Measurements from ENCODE around the gene ADRM1. TPM values are rescaled to one million over a fixed set of nuclear protein-coding genes. Genes with fewer than 3 reads are reported as not detected.

The ADRM1 gene
- total RNA-seq, 2 experiments from 2014 or later, result 87.0 to 128 TPM

DNA sequence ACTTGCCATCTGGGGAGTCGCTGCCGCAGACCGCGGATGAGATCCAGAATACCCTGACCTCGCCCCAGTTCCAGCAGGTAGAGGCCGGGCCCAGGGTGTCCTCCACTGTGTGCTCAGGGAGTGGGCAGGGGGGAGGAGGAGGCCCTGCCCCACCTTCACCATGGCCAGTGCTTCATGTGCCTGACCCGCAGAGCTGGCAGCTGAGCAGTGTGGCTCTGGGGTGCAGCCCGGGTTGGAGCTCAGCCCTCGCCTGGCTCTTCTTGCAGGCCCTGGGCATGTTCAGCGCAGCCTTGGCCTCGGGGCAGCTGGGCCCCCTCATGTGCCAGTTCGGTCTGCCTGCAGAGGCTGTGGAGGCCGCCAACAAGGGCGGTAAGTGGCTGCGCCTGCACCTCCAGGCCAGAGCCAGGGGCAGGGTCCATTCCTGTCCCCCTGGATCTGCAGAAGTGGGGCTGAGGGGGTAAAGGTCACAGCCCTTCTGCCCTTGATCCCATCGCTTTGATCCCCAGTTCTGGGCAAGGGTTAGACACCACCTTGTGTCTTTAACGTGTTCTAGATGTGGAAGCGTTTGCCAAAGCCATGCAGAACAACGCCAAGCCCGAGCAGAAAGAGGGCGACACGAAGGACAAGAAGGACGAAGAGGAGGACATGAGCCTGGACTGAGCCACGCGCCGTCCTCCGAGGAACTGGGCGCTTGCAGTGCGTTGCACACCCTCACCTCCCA, 5.5 kb downstream of the ADRM1 start:
- TF ChIP-seq, protein P1, sequence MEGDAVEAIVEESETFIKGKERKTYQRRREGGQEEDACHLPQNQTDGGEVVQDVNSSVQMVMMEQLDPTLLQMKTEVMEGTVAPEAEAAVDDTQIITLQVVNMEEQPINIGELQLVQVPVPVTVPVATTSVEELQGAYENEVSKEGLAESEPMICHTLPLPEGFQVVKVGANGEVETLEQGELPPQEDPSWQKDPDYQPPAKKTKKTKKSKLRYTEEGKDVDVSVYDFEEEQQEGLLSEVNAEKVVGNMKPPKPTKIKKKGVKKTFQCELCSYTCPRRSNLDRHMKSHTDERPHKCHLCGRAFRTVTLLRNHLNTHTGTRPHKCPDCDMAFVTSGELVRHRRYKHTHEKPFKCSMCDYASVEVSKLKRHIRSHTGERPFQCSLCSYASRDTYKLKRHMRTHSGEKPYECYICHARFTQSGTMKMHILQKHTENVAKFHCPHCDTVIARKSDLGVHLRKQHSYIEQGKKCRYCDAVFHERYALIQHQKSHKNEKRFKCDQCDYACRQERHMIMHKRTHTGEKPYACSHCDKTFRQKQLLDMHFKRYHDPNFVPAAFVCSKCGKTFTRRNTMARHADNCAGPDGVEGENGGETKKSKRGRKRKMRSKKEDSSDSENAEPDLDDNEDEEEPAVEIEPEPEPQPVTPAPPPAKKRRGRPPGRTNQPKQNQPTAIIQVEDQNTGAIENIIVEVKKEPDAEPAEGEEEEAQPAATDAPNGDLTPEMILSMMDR (conservative IDR thresholded peaks at IDR 0.05; ENCODE audit: low read length), result no peak
- TF ChIP-seq EZH2phosphoT487 (IDR thresholded peaks at IDR 0.05; ENCODE audit: borderline replicate concordance, low read depth, low read length), result no peak
- POLR2A ChIA-PET, result no interaction called here
- H3K36me3 ChIP-seq (ENCODE audit: insufficient read depth, low read length), result peaks cover 82% of the 10 kb centered on the region
- CTCF ChIA-PET (ENCODE audit: unreplicated experiment), result no interaction called here
- no peaks in the 10 kb centered on the region for H3K9me2 ChIP-seq (ENCODE audit: insufficient read depth, low read length)
- no peaks in the 10 kb centered on the region for H3K9me3 ChIP-seq (ENCODE audit: low read length)
- BruUV-seq (replicated peaks), result TSS peak; percentile 78
- H2AFZ ChIP-seq (ENCODE audit: low read length), result no peak overlapping the region
- DNase-seq (ENCODE audit: low spot score), result no peak
- peaks cover 15% of the 10 kb centered on the region for H3K4me1 ChIP-seq (ENCODE audit: insufficient read depth, low read length, poor library complexity, severe bottlenecking)
- peaks cover 16% of the 10 kb centered on the region; the same call in 1 of the 2 replicates for H4K20me1 ChIP-seq (ENCODE audit: insufficient read depth, low read length)
- no peak overlapping the region for H3K27ac ChIP-seq (ENCODE audit: low read depth, low read length, poor library complexity, severe bottlenecking)
- intact Hi-C loops (cut with micrococcal nuclease; ENCODE audit: unreplicated experiment), result no loop called here
- peaks cover 28% of the 10 kb centered on the region for H3K79me2 ChIP-seq (ENCODE audit: insufficient read depth, low read depth, low read length)
- H3K4me3 ChIP-seq (ENCODE audit: low read depth, low read length, poor library complexity, severe bottlenecking), result no peak overlapping the region
- no peak overlapping the region for H3K4me2 ChIP-seq (ENCODE audit: low read length)

- TF ChIP-seq, protein P1 (conservative IDR thresholded peaks at IDR 0.05; ENCODE audit: low read length), result no peak
- Histone ChIP-seq H3K27ac (ENCODE audit: low read depth, low read length, poor library complexity, severe bottlenecking) (no peak overlapping the region), H2AFZ (ENCODE audit: low read length) (no peak overlapping the region), H3K4me3 (ENCODE audit: low read depth, low read length, poor library complexity, severe bottlenecking) (no peak overlapping the region), H3K79me2 (ENCODE audit: insufficient read depth, low read depth, low read length) (peaks cover 17% of the 10 kb centered on the region), H3K4me2 (ENCODE audit: low read length) (no peak overlapping the region), H3K9me3 (ENCODE audit: low read length) (no peaks in the 10 kb centered on the region), H3K9me2 (ENCODE audit: insufficient read depth, low read length) (no peaks in the 10 kb centered on the region), H3K4me1 (ENCODE audit: insufficient read depth, low read length, poor library complexity, severe bottlenecking) (peaks cover 11% of the 10 kb centered on the region), H3K36me3 (ENCODE audit: insufficient read depth, low read length) (peaks cover 71% of the 10 kb centered on the region), H4K20me1 (ENCODE audit: insufficient read depth, low read length) (peaks cover 5% of the 10 kb centered on the region; the same call in 1 of the 2 replicates)
- ChIA-PET POLR2A (interaction anchor here (0.8 kb wide), 1 partner anchor 30 kb away, joined by 4 read pairs; no protein-coding TSS in a partner anchor), CTCF (ENCODE audit: unreplicated experiment) (no interaction called here)
- intact Hi-C loops (cut with micrococcal nuclease; ENCODE audit: unreplicated experiment), result no loop called here
- DNase-seq (ENCODE audit: low spot score), result no peak
- TSS peak; percentile 66 for BruUV-seq (replicated peaks)
Observed at GRCh38 chr20:62309198-62309944, 6.6 kb downstream of the ADRM1 start.

Data from OCI-LY7 (cell line).